Measurements from ENCODE around the gene EIF4E. TPM values are rescaled to one million over a fixed set of nuclear protein-coding genes. Genes with fewer than 3 reads are reported as not detected.

The EIF4E gene
- total and polyA plus RNA-seq, 2 of the 4 experiments (the other 2 are of a cell fraction): 80.4 to 113 TPM

DNA sequence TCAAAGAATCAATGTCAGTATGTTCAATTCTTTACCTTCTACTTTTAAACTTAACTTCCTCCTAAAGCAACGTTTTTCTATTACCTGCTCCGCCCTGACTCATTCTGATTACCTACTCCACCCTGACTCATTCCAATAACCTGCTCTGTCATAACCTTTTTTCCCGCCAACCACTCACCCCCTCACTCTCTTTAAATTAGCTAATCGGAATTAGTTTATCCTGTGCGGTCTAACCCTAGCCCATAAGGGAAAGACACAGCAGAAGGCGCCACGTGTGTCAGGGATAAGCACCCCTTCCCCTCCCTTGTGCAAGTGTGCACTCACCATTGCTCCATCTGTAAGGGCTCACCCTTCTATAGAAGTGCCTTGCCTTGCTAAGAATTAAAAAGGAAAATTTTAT lies 64.4 kb downstream of the EIF4E start:
- dilution Hi-C loops (cut with HindIII; ENCODE audit: low sequenced_read_pairs, unreplicated experiment): no loop called here

More for the DNA sequence above, 64.4 kb downstream of the EIF4E start:
- BruUV-seq (replicated peaks): no TSS peak
- Histone ChIP-seq H3K23ac (ENCODE audit: low read depth, low read length) (no peak overlapping the region), H2BK5ac (ENCODE audit: low read depth, low read length, poor library complexity, severe bottlenecking) (no peak overlapping the region), H3K9ac (ENCODE audit: low read depth, low read length) (no peak overlapping the region), H2AK9ac (replicated peaks; ENCODE audit: low read depth, low read length, poor library complexity) (no peak overlapping the region), H4K91ac (ENCODE audit: insufficient read depth, low read depth, low read length) (no peak overlapping the region), H4K8ac (ENCODE audit: low read depth in 2 of 2, low read length in 2 of 2) (no peak overlapping the region), H3K4me2 (ENCODE audit: low read depth, low read length) (no peak overlapping the region), H3K27ac (ENCODE audit: insufficient read depth, low read length) (no peak overlapping the region), H3K4me1 (ENCODE audit: control insufficient read depth, insufficient read depth, low read length) (no peaks in the 10 kb centered on the region), H2AFZ (replicated peaks; ENCODE audit: low read length, poor library complexity) (no peak overlapping the region), H3K9me3 (ENCODE audit: control insufficient read depth, insufficient read depth, low read length) (no peaks in the 10 kb centered on the region), H2BK120ac (ENCODE audit: low read depth, low read length) (no peak overlapping the region), H3K27me3 (ENCODE audit: control insufficient read depth, insufficient read depth, low read length) (no peaks in the 10 kb centered on the region), H2BK20ac (ENCODE audit: low read depth, low read length) (no peak overlapping the region), H3K56ac (ENCODE audit: extremely low read depth, insufficient read depth, low read length) (no peak overlapping the region), H4K20me1 (ENCODE audit: insufficient read depth, low read length) (no peaks in the 10 kb centered on the region), H3K4me3 (ENCODE audit: insufficient read depth, low read depth, low read length) (no peak overlapping the region), H2BK15ac (ENCODE audit: low read depth, low read length) (no peak overlapping the region), H3K14ac (replicated peaks; ENCODE audit: low read depth, low read length) (no peak overlapping the region), H3K18ac (ENCODE audit: low read depth, low read length) (no peak overlapping the region), H3K79me1 (ENCODE audit: low read depth in 1 of 2, low read length in 2 of 2) (no peaks in the 10 kb centered on the region), H3K4ac (ENCODE audit: low read depth, low read length) (no peak overlapping the region), H3K9me1 (ENCODE audit: insufficient read depth, low read length) (no peaks in the 10 kb centered on the region), H4K5ac (ENCODE audit: low read depth, low read length) (no peak overlapping the region), H3K36me3 (ENCODE audit: control insufficient read depth, insufficient read depth, low read length) (no peaks in the 10 kb centered on the region), H2AK5ac (ENCODE audit: low read depth, low read length) (no peak overlapping the region)
- CTCF ChIA-PET: no interaction called here
- in situ Hi-C loops (cut with MboI; ENCODE audit: low sequenced_read_pairs) (no loop called here), intact Hi-C loops (cut with micrococcal nuclease) (no loop called here)
- no peak for TF ChIP-seq MAFK (IDR thresholded peaks at IDR 0.05; ENCODE audit: low read depth, low read length)
- no peak for TF ChIP-seq FOS (IDR thresholded peaks at IDR 0.05; ENCODE audit: low read depth, low read length)
- no peak for TF ChIP-seq RCOR1 (IDR thresholded peaks at IDR 0.05; ENCODE audit: insufficient replicate concordance, low read length)
- TF ChIP-seq POLR2A (IDR thresholded peaks at IDR 0.05; ENCODE audit: low read depth, low read length): no peak
- no peak for TF ChIP-seq MAZ (IDR thresholded peaks at IDR 0.05; ENCODE audit: borderline replicate concordance, low read depth, low read length)
- no peak for TF ChIP-seq CHD1 (IDR thresholded peaks at IDR 0.05; ENCODE audit: low read depth, low read length)
- no peak for TF ChIP-seq SMC3 (IDR thresholded peaks at IDR 0.05; ENCODE audit: low read depth, low read length)
- TF ChIP-seq, protein P1, sequence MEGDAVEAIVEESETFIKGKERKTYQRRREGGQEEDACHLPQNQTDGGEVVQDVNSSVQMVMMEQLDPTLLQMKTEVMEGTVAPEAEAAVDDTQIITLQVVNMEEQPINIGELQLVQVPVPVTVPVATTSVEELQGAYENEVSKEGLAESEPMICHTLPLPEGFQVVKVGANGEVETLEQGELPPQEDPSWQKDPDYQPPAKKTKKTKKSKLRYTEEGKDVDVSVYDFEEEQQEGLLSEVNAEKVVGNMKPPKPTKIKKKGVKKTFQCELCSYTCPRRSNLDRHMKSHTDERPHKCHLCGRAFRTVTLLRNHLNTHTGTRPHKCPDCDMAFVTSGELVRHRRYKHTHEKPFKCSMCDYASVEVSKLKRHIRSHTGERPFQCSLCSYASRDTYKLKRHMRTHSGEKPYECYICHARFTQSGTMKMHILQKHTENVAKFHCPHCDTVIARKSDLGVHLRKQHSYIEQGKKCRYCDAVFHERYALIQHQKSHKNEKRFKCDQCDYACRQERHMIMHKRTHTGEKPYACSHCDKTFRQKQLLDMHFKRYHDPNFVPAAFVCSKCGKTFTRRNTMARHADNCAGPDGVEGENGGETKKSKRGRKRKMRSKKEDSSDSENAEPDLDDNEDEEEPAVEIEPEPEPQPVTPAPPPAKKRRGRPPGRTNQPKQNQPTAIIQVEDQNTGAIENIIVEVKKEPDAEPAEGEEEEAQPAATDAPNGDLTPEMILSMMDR (conservative IDR thresholded peaks at IDR 0.05; ENCODE audit: low read depth, low read length): no peak
- TF ChIP-seq USF2 (IDR thresholded peaks at IDR 0.05; ENCODE audit: low read depth, low read length): no peak
- no peak for TF ChIP-seq ELK1 (IDR thresholded peaks at IDR 0.05; ENCODE audit: borderline replicate concordance, low read depth, low read length)
- no peak for TF ChIP-seq RFX5 (IDR thresholded peaks at IDR 0.05; ENCODE audit: low read depth, low read length)
- no peak for TF ChIP-seq NFE2L2 (IDR thresholded peaks at IDR 0.05; ENCODE audit: low read depth, low read length)
- TF ChIP-seq BHLHE40 (IDR thresholded peaks at IDR 0.05; ENCODE audit: low read depth, low read length): no peak
- no peak for TF ChIP-seq RAD21 (IDR thresholded peaks at IDR 0.05; ENCODE audit: low read length)
- TF ChIP-seq MXI1 (IDR thresholded peaks at IDR 0.05; ENCODE audit: borderline replicate concordance, low read depth, low read length): no peak
- ATAC-seq (ENCODE audit: low read depth) (no peak), DNase-seq (no peak)
- POLR2A ChIA-PET (ENCODE audit: unreplicated experiment): no interaction called here
- WGBS, 2 experiments (ENCODE audit: extremely low coverage in 2 of 2, insufficient read length in 1 of 2): 76 to 100% methylated on average over 1 to 3 of the region's 7 CpGs

All from IMR-90 (cell line).